ENCODE results near the gene RPRD1B.

Gene RPRD1B

GRCh38 chr20:37994512-37994911, 39.0 kb upstream of the RPRD1B start:
- Histone ChIP-seq H3K27ac (ENCODE audit: low read length) (no peak overlapping the region), H3F3A (ENCODE audit: insufficient read depth, low read length) (peaks cover 21% of the 10 kb centered on the region), H3K9me2 (replicated peaks; ENCODE audit: insufficient read depth, low read length) (no peaks in the 10 kb centered on the region), H3K4me2 (ENCODE audit: low read depth, low read length) (no peak overlapping the region), H3K9me3 (replicated peaks; ENCODE audit: insufficient read depth, low read length) (no peaks in the 10 kb centered on the region), H3K4me1 (ENCODE audit: low read length) (peaks cover 31% of the 10 kb centered on the region), H3K4me3 (ENCODE audit: low read length) (no peak overlapping the region), H3K27me3 (replicated peaks; ENCODE audit: insufficient read depth, low read length) (no peaks in the 10 kb centered on the region), H4K20me1 (ENCODE audit: insufficient read depth, low read length) (no peaks in the 10 kb centered on the region), H3K79me2 (ENCODE audit: low read length) (no peaks in the 10 kb centered on the region), H3K36me3 (replicated peaks; ENCODE audit: insufficient read depth, low read length) (peaks cover 5% of the 10 kb centered on the region; the same call in 1 of the 2 replicates), H3K9ac (ENCODE audit: low read length) (no peak overlapping the region), H2AFZ (ENCODE audit: low read length) (no peak overlapping the region)
- no peak for DNase-seq
- TF ChIP-seq CTCF (IDR thresholded peaks at IDR 0.05; ENCODE audit: low read length) (no peak), EZH2phosphoT487 (IDR thresholded peaks at IDR 0.05; ENCODE audit: low read length) (no peak), EZH2 (optimal IDR thresholded peaks at IDR 0.05; ENCODE audit: low read depth, low read length) (no peak)

- Histone ChIP-seq H3K27me3 (replicated peaks; ENCODE audit: insufficient read depth, low read length) (no peaks in the 10 kb centered on the region), H3K79me2 (ENCODE audit: low read length) (no peaks in the 10 kb centered on the region), H3K9me2 (replicated peaks; ENCODE audit: insufficient read depth, low read length) (no peaks in the 10 kb centered on the region), H3K4me2 (ENCODE audit: low read depth, low read length) (no peak overlapping the region), H3K4me3 (ENCODE audit: low read length) (no peak overlapping the region), H3F3A (ENCODE audit: insufficient read depth, low read length) (peaks cover 9% of the 10 kb centered on the region), H3K4me1 (ENCODE audit: low read length) (peaks cover 19% of the 10 kb centered on the region), H3K27ac (ENCODE audit: low read length) (no peak overlapping the region), H3K9me3 (replicated peaks; ENCODE audit: insufficient read depth, low read length) (no peaks in the 10 kb centered on the region), H3K36me3 (replicated peaks; ENCODE audit: insufficient read depth, low read length) (peaks cover 5% of the 10 kb centered on the region; the same call in 1 of the 2 replicates), H4K20me1 (ENCODE audit: insufficient read depth, low read length) (no peaks in the 10 kb centered on the region), H3K9ac (ENCODE audit: low read length) (no peak overlapping the region), H2AFZ (ENCODE audit: low read length) (no peak overlapping the region)
- DNase-seq = no peak
- TF ChIP-seq EZH2 (optimal IDR thresholded peaks at IDR 0.05; ENCODE audit: low read depth, low read length) (no peak), EZH2phosphoT487 (IDR thresholded peaks at IDR 0.05; ENCODE audit: low read length) (no peak), CTCF (IDR thresholded peaks at IDR 0.05; ENCODE audit: low read length) (no peak)
These were observed 37.5 kb upstream of the RPRD1B start for GRCh38 chr20:37995856-37996605.

GRCh38 chr20:37997516-37997915, 36.0 kb upstream of the RPRD1B start:
- TF ChIP-seq EZH2phosphoT487 (IDR thresholded peaks at IDR 0.05; ENCODE audit: low read length) (no peak), CTCF (IDR thresholded peaks at IDR 0.05; ENCODE audit: low read length) (no peak), EZH2 (optimal IDR thresholded peaks at IDR 0.05; ENCODE audit: low read depth, low read length) (no peak)
- Histone ChIP-seq H3K36me3 (replicated peaks; ENCODE audit: insufficient read depth, low read length) (peaks cover 5% of the 10 kb centered on the region; the same call in 1 of the 2 replicates), H3K4me3 (ENCODE audit: low read length) (no peak overlapping the region), H3K27ac (ENCODE audit: low read length) (no peak overlapping the region), H2AFZ (ENCODE audit: low read length) (no peak overlapping the region), H3K27me3 (replicated peaks; ENCODE audit: insufficient read depth, low read length) (no peaks in the 10 kb centered on the region), H3K9me3 (replicated peaks; ENCODE audit: insufficient read depth, low read length) (no peaks in the 10 kb centered on the region), H3K9ac (ENCODE audit: low read length) (no peak overlapping the region), H4K20me1 (ENCODE audit: insufficient read depth, low read length) (no peaks in the 10 kb centered on the region), H3F3A (ENCODE audit: insufficient read depth, low read length) (no peaks in the 10 kb centered on the region; the same call in 1 of the 2 replicates), H3K4me1 (ENCODE audit: low read length) (peaks cover 4% of the 10 kb centered on the region), H3K9me2 (replicated peaks; ENCODE audit: insufficient read depth, low read length) (no peaks in the 10 kb centered on the region), H3K4me2 (ENCODE audit: low read depth, low read length) (no peak overlapping the region), H3K79me2 (ENCODE audit: low read length) (no peaks in the 10 kb centered on the region)
- DNase-seq = no peak
